HG02981 (cell line): ENCODE data around the gene C1QTNF12.

Source experiments
- ATAC-seq: cut with Tn5 transposase; IDR thresholded peaks from one replicate; pipeline ENCODE4 v1.9.1; 2021; ENCODE audit warnings: mild to moderate bottlenecking, moderate library complexity; ENCODE audit not compliant: unreplicated experiment

Gene C1QTNF12

GRCh38 chr1:1246577-1247340 is at the start of gene C1QTNF12:
Gene C1QTNF12, minus strand, starts transcription at chr1:1246722. Its CDS starts 32 bp downstream, at chr1:1246690.
- ATAC-seq, result no peak

GRCh38 chr1:1295154-1295923 is 48.8 kb upstream of the C1QTNF12 start:
- ATAC-seq, result no peak

- no peak for ATAC-seq
Observed at GRCh38 chr1:1294250-1294890, 47.8 kb upstream of the C1QTNF12 start.

GRCh38 chr1:1293263-1294249 is 47.0 kb upstream of the C1QTNF12 start:
- no peak for ATAC-seq

GRCh38 chr1:1292851-1293250 is 46.3 kb upstream of the C1QTNF12 start:
- no peak for ATAC-seq

GRCh38 chr1:1292442-1292779 is 45.9 kb upstream of the C1QTNF12 start:
- no peak for ATAC-seq

GRCh38 chr1:1291548-1292441 is 45.3 kb upstream of the C1QTNF12 start:
- ATAC-seq, result no peak

GRCh38 chr1:1291023-1291528 is 44.6 kb upstream of the C1QTNF12 start:
- ATAC-seq, result no peak

- ATAC-seq, result no peak
Observed at GRCh38 chr1:1290238-1290731, 43.8 kb upstream of the C1QTNF12 start.

GRCh38 chr1:1287288-1288110 is 41.0 kb upstream of the C1QTNF12 start:
- no peak for ATAC-seq

- no peak for ATAC-seq
Observed at GRCh38 chr1:1286313-1287261, 40.1 kb upstream of the C1QTNF12 start.

- no peak for ATAC-seq
Observed at GRCh38 chr1:1285611-1286311, 39.2 kb upstream of the C1QTNF12 start.

GRCh38 chr1:1285102-1285571 is 38.6 kb upstream of the C1QTNF12 start:
- ATAC-seq, result no peak

- no peak for ATAC-seq
Observed at GRCh38 chr1:1284221-1285101, 37.9 kb upstream of the C1QTNF12 start.

GRCh38 chr1:1283821-1284220 is 37.3 kb upstream of the C1QTNF12 start:
- ATAC-seq, result no peak

- no peak for ATAC-seq
Observed at GRCh38 chr1:1282998-1283397, 36.5 kb upstream of the C1QTNF12 start.
